Measurements from ENCODE around the gene OTOS.

- TF ChIP-seq EZH2 (IDR thresholded peaks at IDR 0.05; ENCODE audit: insufficient read depth, poor library complexity, severe bottlenecking): no peak
- no peak for TF ChIP-seq EZH2phosphoT487 (IDR thresholded peaks at IDR 0.05; ENCODE audit: insufficient read depth, low read depth)
Measured at GRCh38 chr2:240131941-240132650, 8.4 kb downstream of the OTOS start.
